ENCODE data around the gene STOX2. TPM values are rescaled to one million over a fixed set of nuclear protein-coding genes. Genes with fewer than 3 reads are reported as not detected.

STOX2 gene
- polyA plus RNA-seq, 1 of the 3 experiments (the other 2 are of a cell fraction), result 0.16 TPM

GRCh38 chr4:183887351-183887750 is 17.8 kb upstream of the STOX2 start:
- Histone ChIP-seq H3K27me3 (ENCODE audit: insufficient read depth) (no peaks in the 10 kb centered on the region; the same call in 1 of the 2 replicates), H3K36me3 (replicated peaks in 1 of 2; ENCODE audit: control insufficient read depth in 1 of 2, insufficient read depth in 2 of 2, low read length in 1 of 2) (no peaks in the 10 kb centered on the region), H3K4me3 (ENCODE audit: low read depth in 2 of 2, low read length in 1 of 2) (no peak overlapping the region), H3K9me2 (no peaks in the 10 kb centered on the region), H3K4me2 (no peak overlapping the region), H4K20me1 (ENCODE audit: insufficient read depth) (no peaks in the 10 kb centered on the region), H3K9ac (no peak overlapping the region), H3K4me1 (ENCODE audit: control insufficient read depth in 1 of 2, insufficient read depth in 2 of 2, low read depth in 1 of 2, low read length in 1 of 2) (no peaks in the 10 kb centered on the region; a peak in 1 of 4 replicates), H2AFZ (ENCODE audit: low read depth) (no peak overlapping the region), H3K9me3 (no peaks in the 10 kb centered on the region), H3K79me2 (ENCODE audit: insufficient read depth) (no peaks in the 10 kb centered on the region), H3K27ac (ENCODE audit: low read depth in 2 of 2, low read length in 1 of 2) (no peak overlapping the region), H3F3A (replicated peaks; ENCODE audit: insufficient read depth) (no peaks in the 10 kb centered on the region)
- DNase-seq, result no peak
- CTCF ChIA-PET, result interaction anchor here (0.8 to 1.1 kb wide), 3 partner anchors 79 to 281 kb away, joined by 3 read pairs; no protein-coding TSS in a partner anchor
- POLR2A ChIA-PET, result no interaction called here
- 58% methylated on average over 4 of the region's 4 CpGs for WGBS (ENCODE audit: low lambda C conversion rate)
- TF ChIP-seq TEAD4 (IDR thresholded peaks at IDR 0.05; ENCODE audit: borderline replicate concordance, insufficient read depth) (no peak), YY1 (IDR thresholded peaks at IDR 0.05; ENCODE audit: low read depth) (no peak), ZBTB33 (IDR thresholded peaks at IDR 0.05; ENCODE audit: borderline replicate concordance, low read depth) (no peak), RCOR1 (IDR thresholded peaks at IDR 0.05; ENCODE audit: low read length) (no peak), GATA2 (CRISPR knock-in tag; IDR thresholded peaks at IDR 0.05) (no peak), NRF1 (IDR thresholded peaks at IDR 0.05; ENCODE audit: low read depth, low read length) (no peak)

GRCh38 chr4:183888564-183888963 is 16.5 kb upstream of the STOX2 start:
- ChIA-PET POLR2A (no interaction called here), CTCF (no interaction called here)
- Histone ChIP-seq H3K27me3 (ENCODE audit: insufficient read depth) (no peaks in the 10 kb centered on the region; the same call in 1 of the 2 replicates), H3K4me1 (ENCODE audit: control insufficient read depth in 1 of 2, insufficient read depth in 2 of 2, low read depth in 1 of 2, low read length in 1 of 2) (no peaks in the 10 kb centered on the region; a peak in 1 of 4 replicates), H4K20me1 (ENCODE audit: insufficient read depth) (no peaks in the 10 kb centered on the region), H3K9me3 (no peaks in the 10 kb centered on the region), H3K9ac (no peak overlapping the region), H3K79me2 (ENCODE audit: insufficient read depth) (no peaks in the 10 kb centered on the region), H2AFZ (ENCODE audit: low read depth) (no peak overlapping the region), H3K9me2 (no peaks in the 10 kb centered on the region), H3K27ac (ENCODE audit: low read depth in 2 of 2, low read length in 1 of 2) (no peak overlapping the region), H3K36me3 (replicated peaks in 1 of 2; ENCODE audit: control insufficient read depth in 1 of 2, insufficient read depth in 2 of 2, low read length in 1 of 2) (no peaks in the 10 kb centered on the region), H3K4me2 (no peak overlapping the region), H3K4me3 (ENCODE audit: low read depth in 2 of 2, low read length in 1 of 2) (no peak overlapping the region), H3F3A (replicated peaks; ENCODE audit: insufficient read depth) (no peaks in the 10 kb centered on the region)
- 34% methylated on average over 5 of the region's 5 CpGs for WGBS (ENCODE audit: low lambda C conversion rate)
- no peak for DNase-seq
- TF ChIP-seq FOSL2 (IDR thresholded peaks at IDR 0.05; ENCODE audit: borderline replicate concordance, low read depth) (no peak), USF1 (IDR thresholded peaks at IDR 0.05; ENCODE audit: borderline replicate concordance, low read depth) (no peak), ZBTB33 (IDR thresholded peaks at IDR 0.05; ENCODE audit: borderline replicate concordance, low read depth) (no peak)

Measured in SK-N-SH (cell line).